Spleen (tissue), 11 donors: ENCODE data around the gene CAMK2B. TPM values are rescaled to one million over a fixed set of nuclear protein-coding genes. Genes with fewer than 3 reads are reported as not detected.

Source experiments
- DNase-seq: peaks from one replicate; pipeline ENCODE4 v3.0.0-alpha.2; 2020
- H3K27ac ChIP-seq, 8 donors: fragments of 200-600 bp; sonication (generic) in 7 of 8; 1 replicate in 4 of 8; 2 replicates in 4 of 8; pipeline versions ENCODE4 v1.5.0 to v1.8.0; 2016 to 2021; ENCODE audit warnings: inconsistent platforms in 4 of 8, mild to moderate bottlenecking in 4 of 8, moderate library complexity in 1 of 8
- H3K27me3 ChIP-seq, 7 donors: fragments of 200-600 bp; sonication (generic) in 6 of 7; replicated peaks in 1 of 7; 1 replicate in 4 of 7; 2 replicates in 3 of 7; pipeline versions ENCODE4 v1.5.0 to v1.8.0; 2016 to 2021; ENCODE audit warnings: inconsistent platforms in 3 of 7, mild to moderate bottlenecking in 1 of 7
- H3K36me3 ChIP-seq, 6 donors: fragments of 200-600 bp; sonication (generic) in 5 of 6; 1 replicate in 4 of 6; 2 replicates in 2 of 6; pipeline versions ENCODE4 v1.5.0 to v1.8.0; 2016 to 2021; ENCODE audit warnings: inconsistent platforms in 2 of 6
- H3K4me1 ChIP-seq, 6 donors: fragments of 200-600 bp; sonication (generic) in 5 of 6; 1 replicate in 3 of 6; 2 replicates in 3 of 6; pipeline versions ENCODE4 v1.5.0 to v1.8.0; 2016 to 2021; ENCODE audit warnings: inconsistent platforms in 3 of 6
- H3K4me3 ChIP-seq, 8 donors: fragments of 200-600 bp; sonication (generic) in 7 of 8; 1 replicate in 4 of 8; 2 replicates in 4 of 8; pipeline versions ENCODE4 v1.5.0 to v1.8.0; 2016 to 2021; ENCODE audit warnings: inconsistent platforms in 4 of 8, mild to moderate bottlenecking in 4 of 8, moderate library complexity in 2 of 8
- H3K9me3 ChIP-seq, 8 donors: fragments of 200-600 bp; sonication (generic) in 7 of 8; 1 replicate in 4 of 8; 2 replicates in 4 of 8; pipeline versions ENCODE4 v1.5.0 to v1.8.0; 2016 to 2021; ENCODE audit warnings: inconsistent platforms in 4 of 8
- CTCF ChIP-seq, 11 experiments: fragments of 200-600 bp in 7 of 11; fragments of 450-650 bp in 4 of 11; sonication (generic) in 4 of 11; IDR thresholded peaks in 8 of 11; conservative IDR thresholded peaks in 3 of 11; 1 replicate in 7 of 11; 2 replicates in 4 of 11; pipeline versions ENCODE4 v1.4.0 to v1.8.0; 2016 to 2021; ENCODE audit warnings: antibody characterized with exemption in 11 of 11, inconsistent platforms in 4 of 11, mild to moderate bottlenecking in 1 of 11
- POLR2A ChIP-seq, 3 donors: fragments of 450-650 bp; IDR thresholded peaks; one replicate each; pipeline ENCODE4 v1.5.1; 2017; ENCODE audit warnings: antibody characterized with exemption in 3 of 3, mild to moderate bottlenecking in 1 of 3
- POLR2AphosphoS5 ChIP-seq, 3 donors: sonication (generic); formaldehyde crosslinking; IDR thresholded peaks; one replicate each; pipeline ENCODE4 v1.5.1; 2017; ENCODE audit warnings: antibody characterized with exemption in 3 of 3
- WGBS, 5 donors: extraction: QIAGEN DNeasy Blood & Tissue Kit in 3 of 5; methylation state at CpG; one replicate each; pipeline versions ENCODE4 v1.1.5 to v1.1.7; 2013 to 2018; 5-methylcytosine and 5-hydroxymethylcytosine counted together
- intact Hi-C: fragments of 100-400 bp; cut with DNase I; formaldehyde crosslinking; loops from one replicate; pipeline ENCODE4 v1.15.0; 2023; ENCODE audit warnings: low total_unique reads
- polyA plus RNA-seq, 3 donors: library from polyadenylated mRNA; stranded (reverse); fragments of 200-250 nt; gene quantifications; one replicate each; pipeline ENCODE4 v1.2.1, GENCODE V29; 2013
- total RNA-seq, 7 donors: library from RNA; depleted of rRNA in 3 of 7; stranded (reverse); fragments of >200 nt in 3 of 7; fragmentation: NEBNext Ultra II Directional in 4 of 7; extraction: Animal tissue kit (Norgen Biotek cat#: 25700) in 4 of 7; gene quantifications; one replicate each; pipeline versions ENCODE4 v1.1.0 to v1.2.1, GENCODE V29; 2016 to 2021
- donor health status: healthy with polysubstance abuse.
- donor health status: DM: no; HTN: no; CAD: no; lungs with moderate emphysema.
- donor health status: DM: no; HTN: no; CAD: no.
- donor health status: Bipolar disorder and iron deficiency.
- donor health status: healthy.
- donor health status: DM: no; HTN: no; CAD: no.
- donor health status: DM: yes; HTN: yes; CAD: no.

The CAMK2B gene
- total and polyA plus RNA-seq, 10 donors: 0.20 to 2.9 (median 0.61) TPM; not detected in 2

GRCh38 chr7:44324481-44325200 lies 753 bp downstream of the CAMK2B start:
- no peaks in the 10 kb centered on the region for H3K36me3 ChIP-seq
- peaks cover 0 to 14% (median 6%) of the 10 kb centered on the region in 6 donors for H3K4me1 ChIP-seq
- H3K27ac ChIP-seq: no peak overlapping the region
- DNase-seq: no peak
- H3K4me3 ChIP-seq: peak overlapping the region in 5 of 8 donors; percentile 2 to 67 (median 27)
- H3K27me3 ChIP-seq: peaks cover 0 to 59% (median 29%) of the 10 kb centered on the region in 7 donors
- TF ChIP-seq POLR2AphosphoS5 (IDR thresholded peaks at IDR 0.05) (no peak), CTCF (IDR thresholded peaks at IDR 0.05 in 8 of 11, conservative IDR thresholded peaks at IDR 0.05 in 3 of 11) (no peak), POLR2A (IDR thresholded peaks at IDR 0.05) (no peak)
- 3 to 22% (median 5%) methylated on average over 7 to 61 of the region's 61 CpGs for WGBS, 5 donors
- H3K9me3 ChIP-seq: no peaks in the 10 kb centered on the region
- intact Hi-C loops: no loop called here

- 6 to 15% (median 12%) methylated on average over 6 to 9 of the region's 9 CpGs for WGBS, 5 donors
- no peaks in the 10 kb centered on the region for H3K36me3 ChIP-seq
- H3K27me3 ChIP-seq: peaks cover 0 to 59% (median 29%) of the 10 kb centered on the region in 7 donors
- H3K27ac ChIP-seq: no peak overlapping the region
- intact Hi-C loops: no loop called here
- H3K9me3 ChIP-seq: no peaks in the 10 kb centered on the region
- peaks cover 0 to 14% (median 6%) of the 10 kb centered on the region in 6 donors for H3K4me1 ChIP-seq
- no peak overlapping the region for H3K4me3 ChIP-seq
- DNase-seq: no peak
- TF ChIP-seq CTCF (IDR thresholded peaks at IDR 0.05 in 8 of 11, conservative IDR thresholded peaks at IDR 0.05 in 3 of 11) (no peak), POLR2AphosphoS5 (IDR thresholded peaks at IDR 0.05) (no peak), POLR2A (IDR thresholded peaks at IDR 0.05) (no peak)
Measured at GRCh38 chr7:44324204-44324480, 1.3 kb downstream of the CAMK2B start.

- H3K27me3 ChIP-seq: peaks cover 0 to 59% (median 29%) of the 10 kb centered on the region in 7 donors
- intact Hi-C loops: no loop called here
- 56 to 85% (median 83%) methylated on average over 6 to 17 of the region's 17 CpGs for WGBS, 5 donors
- no peaks in the 10 kb centered on the region for H3K9me3 ChIP-seq
- H3K4me3 ChIP-seq: no peak overlapping the region
- no peaks in the 10 kb centered on the region for H3K36me3 ChIP-seq
- no peak for DNase-seq
- H3K27ac ChIP-seq: no peak overlapping the region
- H3K4me1 ChIP-seq: peaks cover 0 to 14% (median 6%) of the 10 kb centered on the region in 6 donors
- TF ChIP-seq CTCF (IDR thresholded peaks at IDR 0.05 in 8 of 11, conservative IDR thresholded peaks at IDR 0.05 in 3 of 11) (no peak), POLR2A (IDR thresholded peaks at IDR 0.05) (no peak), POLR2AphosphoS5 (IDR thresholded peaks at IDR 0.05) (no peak)
Measured at GRCh38 chr7:44323381-44324203, 1.8 kb downstream of the CAMK2B start.
